Upper lobe of right lung (tissue), 1 donor: ENCODE results near the gene RFNG. TPM values are rescaled to one million over a fixed set of nuclear protein-coding genes. Genes with fewer than 3 reads are reported as not detected.

Source experiments
- ATAC-seq: fragments of 200-7000 bp; cut with Tn5 transposase; one replicate; pipeline ENCODE4 v1.9.1; 2020; ENCODE audit warnings: mild to moderate bottlenecking, moderate library complexity
- DNase-seq: peaks from one replicate; pipeline ENCODE4 v3.0.0-alpha.2; 2020
- H3K27ac ChIP-seq: fragments of 200-600 bp; one replicate; pipeline ENCODE4 v1.8.0; 2022
- H3K27me3 ChIP-seq: fragments of 200-600 bp; one replicate; pipeline ENCODE4 v1.8.0; 2022; ENCODE audit warnings: mild to moderate bottlenecking
- H3K36me3 ChIP-seq: fragments of 200-600 bp; one replicate; pipeline ENCODE4 v1.8.0; 2022
- H3K4me1 ChIP-seq: fragments of 200-600 bp; one replicate; pipeline ENCODE4 v1.8.0; 2022
- H3K4me3 ChIP-seq: fragments of 200-600 bp; one replicate; pipeline ENCODE4 v1.8.0; 2022; ENCODE audit warnings: mild to moderate bottlenecking
- H3K9me3 ChIP-seq: fragments of 200-600 bp; one replicate; pipeline ENCODE4 v1.8.0; 2022
- CTCF ChIP-seq: fragments of 200-600 bp; IDR thresholded peaks from one replicate; pipeline ENCODE4 v1.8.0; 2022; ENCODE audit warnings: antibody characterized with exemption
- intact Hi-C: fragments of 100-400 bp; cut with DNase I; formaldehyde crosslinking; loops from one replicate; pipeline ENCODE4 v1.11.0; 2022
- total RNA-seq: library from RNA; stranded (reverse); fragmentation: NEBNext Ultra II Directional; extraction: Animal tissue kit (Norgen Biotek cat#: 25700); gene quantifications from one replicate; pipeline ENCODE4 v1.2.1, GENCODE V29; 2021
- donor health status: DM: no; HTN: yes; CAD: no; lungs with severe emphysema.

Gene RFNG
- total RNA-seq, 1 donor from 2014 or later: 38.5 TPM

DNA sequence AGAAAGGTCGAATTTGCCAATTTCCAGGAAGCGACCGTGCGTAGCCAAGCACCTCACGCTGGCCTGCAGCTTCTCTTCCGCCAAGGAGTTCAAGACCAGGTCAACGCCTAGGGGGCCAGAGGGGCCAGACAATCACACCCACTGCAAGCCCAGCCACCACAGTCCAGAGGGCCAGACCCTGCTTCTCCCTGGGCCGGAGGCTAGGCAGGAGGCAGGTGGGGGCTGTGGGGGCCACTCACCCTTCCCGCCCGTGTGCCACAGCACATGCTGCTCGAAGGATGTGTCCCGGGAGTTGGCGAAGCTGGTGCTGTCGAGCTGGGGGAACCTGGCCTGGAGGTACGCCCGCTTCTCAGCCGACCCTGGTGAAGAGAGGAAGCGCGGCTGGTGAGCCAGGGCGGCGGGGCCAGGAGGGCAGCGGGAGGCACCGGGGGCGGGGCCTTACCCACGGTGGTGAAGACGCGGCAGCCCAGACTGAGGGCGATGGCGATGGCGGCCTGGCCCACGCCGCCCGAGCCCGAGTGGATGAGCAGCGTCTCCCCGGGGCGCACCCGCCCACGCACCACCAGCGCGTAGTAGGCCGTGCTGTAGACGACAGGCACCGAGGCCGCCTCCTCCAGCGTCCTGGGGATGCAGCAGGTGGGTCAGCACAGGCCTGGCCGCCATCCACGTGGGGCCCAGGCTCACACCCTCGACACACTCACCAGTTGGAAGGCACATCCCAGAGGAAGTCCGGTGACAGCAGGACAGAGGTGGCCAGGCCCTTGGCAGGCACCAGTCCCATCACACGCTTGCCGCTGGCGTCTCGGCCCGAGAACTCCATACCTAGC is 32.1 kb upstream of the RFNG start:
- intact Hi-C loops: no loop called here
- peaks cover 98% of the 10 kb centered on the region for H3K36me3 ChIP-seq
- no peak for ATAC-seq

DNA sequence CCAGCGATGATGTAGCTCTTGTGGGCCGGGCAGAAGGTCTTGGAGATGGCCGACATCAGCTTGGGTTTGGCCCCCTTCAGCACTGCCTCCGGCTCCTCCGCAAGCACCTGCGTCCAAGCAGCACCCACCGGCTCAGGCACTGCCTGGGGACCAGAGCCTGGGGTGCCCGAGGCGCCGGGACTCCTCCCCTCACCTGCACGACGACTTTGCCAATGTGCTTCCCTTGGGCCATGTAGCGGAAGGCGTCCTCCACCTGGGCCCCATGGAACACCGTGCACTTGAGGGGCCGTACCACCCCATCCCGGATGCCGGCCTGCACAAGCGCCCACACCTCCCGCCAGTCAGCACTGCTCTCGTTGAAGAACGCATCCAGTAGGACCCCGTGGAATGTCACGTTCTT is 31.4 kb upstream of the RFNG start:
- Histone ChIP-seq H3K27me3 (no peaks in the 10 kb centered on the region), H3K36me3 (peaks cover 96% of the 10 kb centered on the region), H3K9me3 (no peaks in the 10 kb centered on the region), H3K27ac (no peak overlapping the region), H3K4me3 (no peak overlapping the region), H3K4me1 (no peaks in the 10 kb centered on the region)
- ATAC-seq (no peak), DNase-seq (no peak)
- intact Hi-C loops: no loop called here
- no peak for TF ChIP-seq CTCF

More for the DNA sequence above, 32.1 kb upstream of the RFNG start:
- Histone ChIP-seq H3K4me1 (no peaks in the 10 kb centered on the region), H3K27ac (no peak overlapping the region), H3K9me3 (no peaks in the 10 kb centered on the region), H3K27me3 (no peaks in the 10 kb centered on the region), H3K4me3 (no peak overlapping the region)
- TF ChIP-seq CTCF: no peak
- no peak for DNase-seq

DNA sequence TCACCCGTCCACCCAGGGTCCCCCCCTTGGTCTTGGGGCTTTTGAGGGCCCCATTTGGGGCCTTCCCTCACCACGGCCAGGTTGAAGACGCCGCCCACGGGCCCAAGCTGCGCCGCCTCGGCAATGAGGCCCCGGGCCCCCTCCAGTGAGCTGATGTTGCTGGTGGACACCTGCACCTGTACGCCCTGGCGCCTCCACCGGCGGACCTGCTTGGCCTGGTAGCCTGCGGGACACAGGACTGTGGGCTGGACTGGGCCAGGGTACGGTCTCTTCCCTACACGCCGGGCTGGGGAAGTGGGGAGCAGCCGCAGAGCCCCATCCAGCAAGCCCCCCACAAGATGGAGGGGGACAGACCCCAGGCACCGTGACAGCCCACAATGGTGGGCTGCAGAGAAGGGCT is 30.8 kb upstream of the RFNG start:
- H3K4me3 ChIP-seq: no peak overlapping the region
- H3K27me3 ChIP-seq: no peaks in the 10 kb centered on the region
- ATAC-seq: no peak
- H3K36me3 ChIP-seq: peaks cover 90% of the 10 kb centered on the region
- no peak for DNase-seq
- intact Hi-C loops: no loop called here
- H3K27ac ChIP-seq: no peak overlapping the region
- no peaks in the 10 kb centered on the region for H3K4me1 ChIP-seq
- TF ChIP-seq CTCF: no peak
- H3K9me3 ChIP-seq: no peaks in the 10 kb centered on the region

DNA sequence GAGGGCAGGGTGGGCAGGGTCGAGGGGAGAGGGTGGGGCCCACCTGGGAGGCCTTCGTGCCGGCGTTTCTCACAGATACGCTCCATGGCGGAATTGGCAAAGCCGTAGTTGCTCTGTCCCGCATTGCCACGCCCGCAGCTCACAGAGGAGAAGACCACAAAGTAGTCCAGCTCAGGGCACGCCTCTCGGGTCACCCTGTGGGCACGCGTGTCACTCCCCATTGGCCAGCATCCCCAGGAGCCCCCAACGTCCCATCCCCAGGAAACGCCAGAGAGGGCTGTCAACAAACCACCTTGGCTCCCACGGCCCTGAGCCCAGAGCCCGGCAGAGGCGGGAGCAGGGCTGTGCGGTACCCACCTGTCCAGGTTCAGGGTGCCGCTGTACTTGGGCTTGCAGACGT is 30.4 kb upstream of the RFNG start:
- peaks cover 86% of the 10 kb centered on the region for H3K36me3 ChIP-seq
- no peaks in the 10 kb centered on the region for H3K27me3 ChIP-seq
- no peaks in the 10 kb centered on the region for H3K9me3 ChIP-seq
- no peak for TF ChIP-seq CTCF
- H3K27ac ChIP-seq: no peak overlapping the region
- no peak overlapping the region for H3K4me3 ChIP-seq
- ATAC-seq (no peak), DNase-seq (no peak)
- H3K4me1 ChIP-seq: no peaks in the 10 kb centered on the region
- intact Hi-C loops: no loop called here

DNA sequence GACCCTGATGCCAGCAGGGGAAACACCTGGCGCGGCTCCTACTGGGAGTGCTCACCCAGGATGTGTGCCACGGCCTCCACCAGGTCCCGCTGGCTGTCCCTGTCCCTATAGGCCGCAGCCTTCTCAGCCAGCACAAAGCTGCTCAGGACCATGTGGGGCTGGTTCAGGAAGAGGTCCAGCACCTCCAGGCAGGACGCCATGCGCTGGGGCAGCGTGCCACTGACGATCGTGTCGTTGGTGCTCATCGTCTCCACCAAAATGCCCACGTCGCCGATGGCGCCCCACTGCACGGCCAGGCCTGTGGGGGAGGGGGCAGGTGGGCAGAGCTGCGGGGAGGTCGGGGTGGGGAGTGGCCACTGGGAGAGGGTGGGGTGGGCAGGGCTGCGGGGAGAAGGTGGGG is 29.9 kb upstream of the RFNG start:
- no peak for DNase-seq
- no peak for ATAC-seq
- Histone ChIP-seq H3K9me3 (no peaks in the 10 kb centered on the region), H3K36me3 (peaks cover 81% of the 10 kb centered on the region), H3K4me1 (no peaks in the 10 kb centered on the region), H3K27me3 (no peaks in the 10 kb centered on the region), H3K27ac (no peak overlapping the region), H3K4me3 (no peak overlapping the region)
- no peak for TF ChIP-seq CTCF
- intact Hi-C loops: no loop called here
